GM21717 (cell line): ENCODE measurements around the gene NT5DC4.
A peak's percentile ranks its signal among the peaks of the same experiment; 100 is the strongest.

Experiments used
- ATAC-seq: cut with Tn5 transposase; IDR thresholded peaks from one replicate; pipeline ENCODE4 v1.9.1; 2021; ENCODE audit warnings: mild to moderate bottlenecking, moderate library complexity; ENCODE audit not compliant: unreplicated experiment

NT5DC4 gene

DNA sequence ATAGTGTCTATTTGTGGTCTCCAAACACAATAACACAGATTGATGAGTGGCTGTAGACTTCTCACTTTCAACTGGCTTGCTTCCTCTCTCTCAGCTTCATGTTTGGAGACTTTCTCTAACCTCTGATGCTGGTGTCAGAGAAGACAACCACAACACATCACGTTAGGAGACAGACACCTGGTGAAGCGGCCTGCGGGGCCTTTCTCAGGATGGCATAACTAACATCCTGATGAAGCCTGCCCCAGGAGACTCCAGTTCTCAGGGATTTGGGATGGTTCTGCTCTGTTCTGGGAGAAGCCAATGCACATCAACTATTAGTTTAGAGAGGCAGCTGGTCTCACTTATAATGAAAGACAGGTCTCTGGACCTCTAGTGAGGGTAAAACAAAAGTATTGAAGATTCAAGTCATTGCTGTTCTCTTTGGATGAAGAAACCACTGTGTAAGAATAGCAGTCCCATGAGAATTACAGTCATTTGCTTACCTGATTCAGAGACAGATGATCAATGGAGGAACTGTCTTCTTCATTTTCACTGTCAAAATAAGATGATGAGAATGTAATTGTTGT, 61.5 kb downstream of the NT5DC4 start:
- peak; percentile 81 for ATAC-seq

DNA sequence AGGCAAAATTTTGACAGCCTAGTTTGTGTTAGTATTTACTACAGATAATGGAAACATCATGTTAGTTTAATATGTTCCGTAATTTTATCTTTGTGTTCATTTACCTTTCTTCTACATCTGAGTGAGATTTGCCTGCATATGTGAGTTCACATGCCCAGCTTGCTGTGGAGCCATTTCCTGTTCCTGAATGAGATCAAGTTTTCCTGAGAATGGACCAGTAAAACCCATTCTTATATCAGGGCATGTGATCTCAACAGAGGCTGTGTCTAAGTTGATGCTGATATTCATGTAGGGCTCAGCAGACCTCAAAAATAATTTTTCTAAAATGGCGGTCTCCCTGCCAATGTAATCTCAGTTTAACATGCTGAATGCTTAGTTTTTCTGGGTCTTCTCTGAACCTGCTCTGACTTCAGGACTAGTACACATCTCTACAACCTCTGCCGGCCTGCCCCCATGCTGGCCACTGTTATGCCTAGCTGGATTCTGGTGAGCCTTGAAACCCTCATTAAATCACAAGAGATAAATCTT, 62.4 kb downstream of the NT5DC4 start:
- ATAC-seq: no peak

- no peak for ATAC-seq
These were observed 63.7 kb downstream of the NT5DC4 start, which contains the start of gene IL1A for GRCh38 chr2:112784199-112785189. IL1A (minus strand) TSS chr2:112784493; CDS start chr2:112783770, 723 bp downstream.

DNA sequence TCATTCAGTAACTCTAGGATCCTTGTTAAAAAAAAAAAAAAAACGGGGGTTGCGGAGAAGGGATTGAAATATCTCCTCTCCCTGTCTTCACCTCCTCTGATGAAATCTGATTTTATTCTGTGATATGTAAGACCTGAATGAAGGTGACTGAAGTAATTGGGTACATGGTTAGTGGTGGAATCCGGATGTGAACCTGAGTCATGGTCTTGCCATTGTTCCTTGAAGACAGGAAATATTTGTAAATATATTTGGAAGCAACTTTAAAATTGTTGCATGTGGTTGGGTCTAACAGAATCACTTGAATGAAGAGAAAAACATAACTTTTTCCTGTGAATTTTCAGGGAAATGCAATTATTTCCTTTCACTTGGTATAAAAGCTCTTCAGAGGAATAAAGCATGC, 66.5 kb downstream of the NT5DC4 start:
- no peak for ATAC-seq

DNA sequence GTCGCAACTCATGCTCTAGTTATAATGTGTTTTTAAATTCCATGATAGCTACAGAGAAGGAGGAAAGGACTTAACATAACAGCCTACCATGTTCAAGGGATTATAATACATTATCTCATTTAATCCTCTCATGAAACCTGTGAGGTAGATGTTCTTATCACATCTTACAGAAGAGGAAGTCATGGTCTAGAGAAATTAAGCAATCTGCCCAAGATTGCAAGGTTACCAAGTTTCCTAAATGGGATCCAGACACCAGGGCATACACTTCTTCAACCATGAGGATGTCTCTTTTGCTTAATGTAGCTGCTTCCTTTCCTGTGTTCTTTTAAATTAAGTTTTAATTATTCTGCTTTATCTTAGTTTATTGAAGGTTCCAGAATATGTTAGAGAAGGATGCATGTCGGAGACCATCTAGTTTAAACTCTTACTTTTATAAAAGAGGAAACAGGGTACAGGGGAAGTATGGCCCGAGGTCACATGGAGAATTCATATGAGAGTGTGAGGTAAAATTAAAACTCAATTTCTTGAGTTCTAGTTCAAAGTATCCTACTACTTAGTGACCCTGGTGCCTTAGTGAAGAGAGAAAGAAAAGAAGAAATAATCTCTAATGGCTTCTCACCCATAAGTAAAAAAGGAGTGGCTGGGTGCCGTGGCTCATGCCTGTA, 67.0 kb downstream of the NT5DC4 start:
- ATAC-seq: no peak

DNA sequence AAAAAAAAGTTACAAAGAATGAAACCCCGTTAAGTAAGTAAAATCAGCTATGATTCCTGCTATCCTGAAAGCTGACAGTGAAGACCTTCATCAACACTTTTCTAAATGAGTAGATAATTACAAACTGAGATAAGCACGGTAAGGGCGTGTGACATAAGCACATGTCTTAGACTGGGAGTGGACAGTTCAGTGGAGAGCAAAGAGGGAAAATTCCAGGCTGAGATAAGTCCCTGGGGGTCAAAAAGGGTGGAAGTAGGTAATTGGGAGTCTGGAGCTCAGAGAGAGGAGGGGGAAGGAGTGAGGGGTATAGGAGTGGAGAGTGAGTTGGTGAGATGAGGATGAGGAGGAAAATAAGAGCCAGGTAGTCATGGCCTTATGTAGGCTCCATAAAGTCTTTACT, 67.8 kb downstream of the NT5DC4 start:
- no peak for ATAC-seq
